Hematopoietic multipotent progenitor cell treated with erythropoietin and hydrocortisone succinate and interleukin-3 and kit ligand, for 4 days (in vitro differentiated cells): ENCODE results near the gene MGAT2.
A peak's percentile ranks its signal among the peaks of the same experiment; 100 is the strongest.
"Not testable (repeated sequence)": the region's sequence is repeated elsewhere in the genome, so short reads cannot be mapped to it uniquely, and the experiment has no call there.

Source experiments
- DNase-seq: peaks from one replicate; pipeline ENCODE4 v3.0.0-alpha.2; 2015

MGAT2 gene

GRCh38 chr14:49612671-49613070 lies 7.9 kb upstream of the MGAT2 start:
- no peak for DNase-seq

- peak; percentile 64 for DNase-seq
Observed at GRCh38 chr14:49614196-49614595, 6.4 kb upstream of the MGAT2 start.

GRCh38 chr14:49615776-49616175 lies 4.8 kb upstream of the MGAT2 start:
- no peak for DNase-seq

GRCh38 chr14:49617852-49618519 lies 2.6 kb upstream of the MGAT2 start:
- DNase-seq = no peak

GRCh38 chr14:49619273-49619672 lies 1.3 kb upstream of the MGAT2 start:
- not testable (repeated sequence) for DNase-seq

- no peak for DNase-seq
Observed at GRCh38 chr14:49619730-49620129, 869 bp upstream of the MGAT2 start.

GRCh38 chr14:49621114-49621881 lies 699 bp downstream of the MGAT2 start:
- peak; percentile 91 for DNase-seq

GRCh38 chr14:49622022-49622607 lies 1.5 kb downstream of the MGAT2 start:
- DNase-seq = no peak

GRCh38 chr14:49623387-49623786 lies 2.8 kb downstream of the MGAT2 start:
- no peak for DNase-seq

- DNase-seq = no peak
Observed at GRCh38 chr14:49623941-49624839, 3.6 kb downstream of the MGAT2 start.

- peak; percentile 98 for DNase-seq
Observed at GRCh38 chr14:49633640-49634546, 13.3 kb downstream of the MGAT2 start.

GRCh38 chr14:49634547-49635334 lies 14.1 kb downstream of the MGAT2 start, which contains the start of gene DNAAF2:
DNAAF2 (minus strand) TSS chr14:49635244; CDS start chr14:49635149, 95 bp downstream.
- peak; percentile 83 for DNase-seq

- DNase-seq = no peak
Observed at GRCh38 chr14:49636866-49637265, 16.3 kb downstream of the MGAT2 start.

GRCh38 chr14:49637534-49638078 lies 17.0 kb downstream of the MGAT2 start:
- no peak for DNase-seq

- no peak for DNase-seq
Observed at GRCh38 chr14:49640540-49641417, 20.2 kb downstream of the MGAT2 start.

- no peak for DNase-seq
Observed at GRCh38 chr14:49641697-49642129, 21.1 kb downstream of the MGAT2 start.

- no peak for DNase-seq
Observed at GRCh38 chr14:49642163-49642562, 21.6 kb downstream of the MGAT2 start.

- no peak for DNase-seq
Observed at GRCh38 chr14:49653508-49653907, 32.9 kb downstream of the MGAT2 start.

GRCh38 chr14:49654511-49654910 lies 33.9 kb downstream of the MGAT2 start:
- no peak for DNase-seq
